PC-3 (cell line): ENCODE data around the gene MED13L. TPM values are rescaled to one million over a fixed set of nuclear protein-coding genes. Genes with fewer than 3 reads are reported as not detected.

Experiments used
- ATAC-seq: fragments of 200-7000 bp; cut with Tn5 transposase; 2 replicates; pipeline ENCODE4 v1.9.1; 2020; ENCODE audit warnings: mild to moderate bottlenecking, moderate library complexity
- BruUV-seq: library from RNA; stranded (reverse); fragments of 400-500 nt; replicated peaks from 2 replicates; lab custom pipeline; 2021; lab: Mats Ljungman, UMichigan
- CTCF ChIA-PET: fragments of 300-600 bp; sonication (Branson Sonifier 250); formaldehyde crosslinking; loops from one replicate; lab custom pipeline; 2022; ENCODE audit warnings: antibody characterized with exemption; lab: Charles Lee
- POLR2A ChIA-PET: fragments of 300-600 bp; sonication (Branson Sonifier 250); formaldehyde crosslinking; loops from one replicate; lab custom pipeline; 2022; ENCODE audit warnings: antibody characterized with exemption; ENCODE audit not compliant: unreplicated experiment; lab: Charles Lee
- DNase-seq: peaks from one replicate; pipeline ENCODE4 v3.0.0-alpha.2; 2015
- H2AFZ ChIP-seq: fragments of 300-600 bp; sonication (generic); 2 replicates; pipeline ENCODE4 v1.6.0; 2016; ENCODE audit warnings: antibody characterized with exemption, low read length
- H3F3A ChIP-seq: fragments of 300-600 bp; sonication (generic); one replicate; pipeline ENCODE4 v1.6.0; 2017; ENCODE audit warnings: antibody characterized with exemption, low read length, control low read depth, mild to moderate bottlenecking; ENCODE audit not compliant: unreplicated experiment
- H3K27ac ChIP-seq: fragments of 300-600 bp; sonication (generic); 2 replicates; pipeline ENCODE4 v1.5.1; 2016; ENCODE audit warnings: mild to moderate bottlenecking, low read length
- H3K27me3 ChIP-seq: fragments of 300-600 bp; sonication (generic); 2 replicates; pipeline ENCODE4 v1.6.1; 2016; ENCODE audit warnings: low read length, mixed read lengths
- H3K36me3 ChIP-seq: fragments of 300-600 bp; sonication (generic); 2 replicates; pipeline ENCODE4 v1.6.1; 2016; ENCODE audit warnings: low read depth, mixed run types, low read length, mixed read lengths
- H3K4me1 ChIP-seq: fragments of 300-600 bp; sonication (generic); 2 replicates; pipeline ENCODE4 v1.5.1; 2016; ENCODE audit warnings: low read length; ENCODE audit not compliant: insufficient read depth
- H3K4me2 ChIP-seq: fragments of 300-600 bp; sonication (generic); 2 replicates; pipeline ENCODE4 v1.6.0; 2016; ENCODE audit warnings: low read length
- H3K4me3 ChIP-seq: fragments of 300-600 bp; sonication (generic); 2 replicates; pipeline ENCODE4 v1.5.1; 2016; ENCODE audit warnings: mild to moderate bottlenecking, low read length, mixed read lengths
- H3K79me2 ChIP-seq: fragments of 300-600 bp; sonication (generic); 2 replicates; pipeline ENCODE4 v1.6.1; 2017; ENCODE audit warnings: low read length, mixed read lengths
- H3K9ac ChIP-seq: fragments of 300-600 bp; sonication (generic); 2 replicates; pipeline ENCODE4 v1.6.0; 2016; ENCODE audit warnings: mild to moderate bottlenecking, low read length
- H3K9me2 ChIP-seq: fragments of 300-600 bp; sonication (generic); replicated peaks from 2 replicates; pipeline ENCODE4 v1.6.1; 2016; ENCODE audit warnings: mixed run types, low read length, mixed read lengths
- H3K9me3 ChIP-seq: fragments of 300-600 bp; sonication (generic); 2 replicates; pipeline ENCODE4 v1.6.1; 2016; ENCODE audit warnings: low read length, mixed read lengths
- H4K20me1 ChIP-seq: fragments of 300-600 bp; sonication (generic); 2 replicates; pipeline ENCODE4 v1.6.1; 2016; ENCODE audit warnings: low read length, mixed read lengths
- CTCF ChIP-seq: fragments of 300-600 bp; sonication (generic); conservative IDR thresholded peaks from 2 replicates; pipeline ENCODE4 v1.5.1; 2017; ENCODE audit warnings: antibody characterized with exemption, low read depth, mild to moderate bottlenecking, low read length
- EZH2 ChIP-seq: fragments of 300-600 bp; sonication (generic); IDR thresholded peaks from one replicate; pipeline ENCODE4 v1.6.1; 2017; ENCODE audit warnings: antibody characterized with exemption, mild to moderate bottlenecking, low read length; ENCODE audit not compliant: unreplicated experiment
- EZH2phosphoT487 ChIP-seq: fragments of 300-600 bp; sonication (generic); IDR thresholded peaks from 2 replicates; pipeline ENCODE4 v1.6.1; 2018; ENCODE audit warnings: mild to moderate bottlenecking, antibody characterized with exemption, low read length, borderline replicate concordance
- intact Hi-C: fragments of 100-400 bp; cut with micrococcal nuclease; formaldehyde crosslinking; loops from 2 replicates; pipeline ENCODE4 v1.9.0; 2023
- total RNA-seq: library from RNA; depleted of rRNA; stranded (reverse); fragments of >200 nt; gene quantifications from 2 replicates; pipeline ENCODE4 v1.2.3, GENCODE V29; 2014

MED13L gene
- total RNA-seq, 1 experiment from 2014 or later: 61.2 TPM

- H4K20me1 ChIP-seq: no peaks in the 10 kb centered on the region
- H3K36me3 ChIP-seq: no peaks in the 10 kb centered on the region
- ChIA-PET POLR2A (no interaction called here), CTCF (no interaction called here)
- ATAC-seq (no peak), DNase-seq (no peak)
- intact Hi-C loops: no loop called here
- TF ChIP-seq EZH2phosphoT487 (no peak), EZH2 (no peak), CTCF (no peak)
- 0 out of 2 replicates have a peak, but pooled peaks cover 4% of the 10 kb centered on the region for H3K9me2 ChIP-seq
- no peaks in the 10 kb centered on the region for H3F3A ChIP-seq
- no peaks in the 10 kb centered on the region for H3K79me2 ChIP-seq
- H3K9me3 ChIP-seq: no peaks in the 10 kb centered on the region
- no peak overlapping the region for H3K4me2 ChIP-seq
- no peak overlapping the region for H2AFZ ChIP-seq
- BruUV-seq: no TSS peak
- H3K4me1 ChIP-seq: peaks cover 13% of the 10 kb centered on the region
- H3K27me3 ChIP-seq: no peaks in the 10 kb centered on the region
- H3K9ac ChIP-seq: no peak overlapping the region
- H3K27ac ChIP-seq: no peak overlapping the region
- H3K4me3 ChIP-seq: no peak overlapping the region
Measured at GRCh38 chr12:116291218-116291617, 13.7 kb upstream of the MED13L start.

GRCh38 chr12:116288735-116289134 lies 11.2 kb upstream of the MED13L start:
- Histone ChIP-seq H3K79me2 (no peaks in the 10 kb centered on the region), H3K4me2 (no peak overlapping the region), H3K36me3 (no peaks in the 10 kb centered on the region), H3K4me1 (peaks cover 13% of the 10 kb centered on the region), H4K20me1 (no peaks in the 10 kb centered on the region), H3K4me3 (no peak overlapping the region), H3K9ac (no peak overlapping the region), H2AFZ (no peak overlapping the region), H3K27ac (peak overlapping the region; percentile 62; the same call in 1 of the 2 replicates), H3F3A (no peaks in the 10 kb centered on the region), H3K9me2 (no peaks in the 10 kb centered on the region), H3K9me3 (no peaks in the 10 kb centered on the region), H3K27me3 (no peaks in the 10 kb centered on the region)
- DNase-seq (no peak), ATAC-seq (no peak)
- no TSS peak for BruUV-seq
- TF ChIP-seq EZH2 (no peak), EZH2phosphoT487 (no peak)
- ChIA-PET POLR2A (no interaction called here), CTCF (no interaction called here)
- intact Hi-C loops: no loop called here

GRCh38 chr12:116287842-116288301 lies 10.4 kb upstream of the MED13L start:
- Histone ChIP-seq H3K9ac (no peak overlapping the region; the same call in 1 of the 2 replicates), H3K9me3 (no peaks in the 10 kb centered on the region), H3K27me3 (no peaks in the 10 kb centered on the region), H3K79me2 (no peaks in the 10 kb centered on the region), H3K4me1 (peaks cover 13% of the 10 kb centered on the region), H3K9me2 (no peaks in the 10 kb centered on the region), H3K27ac (peak overlapping the region; percentile 67), H2AFZ (no peak overlapping the region), H3K4me2 (peak overlapping the region; percentile 28), H3K36me3 (no peaks in the 10 kb centered on the region), H4K20me1 (no peaks in the 10 kb centered on the region), H3F3A (no peaks in the 10 kb centered on the region), H3K4me3 (no peak overlapping the region)
- intact Hi-C loops: no loop called here
- TF ChIP-seq EZH2 (no peak), EZH2phosphoT487 (no peak), CTCF (no peak)
- ChIA-PET POLR2A (no interaction called here), CTCF (no interaction called here)
- DNase-seq (peak; percentile 88), ATAC-seq (peak; percentile 98)
- BruUV-seq: no TSS peak
